ELF-1 (cell line): ENCODE results near the gene EPB41.
"Not testable (repeated sequence)": the region's sequence is repeated elsewhere in the genome, so short reads cannot be mapped to it uniquely, and the experiment has no call there.

Source experiments
- DNase-seq: peaks from one replicate; pipeline ENCODE4 v3.0.0-alpha.2; 2016; ENCODE audit warnings: low read depth, low spot score

EPB41 gene

DNA sequence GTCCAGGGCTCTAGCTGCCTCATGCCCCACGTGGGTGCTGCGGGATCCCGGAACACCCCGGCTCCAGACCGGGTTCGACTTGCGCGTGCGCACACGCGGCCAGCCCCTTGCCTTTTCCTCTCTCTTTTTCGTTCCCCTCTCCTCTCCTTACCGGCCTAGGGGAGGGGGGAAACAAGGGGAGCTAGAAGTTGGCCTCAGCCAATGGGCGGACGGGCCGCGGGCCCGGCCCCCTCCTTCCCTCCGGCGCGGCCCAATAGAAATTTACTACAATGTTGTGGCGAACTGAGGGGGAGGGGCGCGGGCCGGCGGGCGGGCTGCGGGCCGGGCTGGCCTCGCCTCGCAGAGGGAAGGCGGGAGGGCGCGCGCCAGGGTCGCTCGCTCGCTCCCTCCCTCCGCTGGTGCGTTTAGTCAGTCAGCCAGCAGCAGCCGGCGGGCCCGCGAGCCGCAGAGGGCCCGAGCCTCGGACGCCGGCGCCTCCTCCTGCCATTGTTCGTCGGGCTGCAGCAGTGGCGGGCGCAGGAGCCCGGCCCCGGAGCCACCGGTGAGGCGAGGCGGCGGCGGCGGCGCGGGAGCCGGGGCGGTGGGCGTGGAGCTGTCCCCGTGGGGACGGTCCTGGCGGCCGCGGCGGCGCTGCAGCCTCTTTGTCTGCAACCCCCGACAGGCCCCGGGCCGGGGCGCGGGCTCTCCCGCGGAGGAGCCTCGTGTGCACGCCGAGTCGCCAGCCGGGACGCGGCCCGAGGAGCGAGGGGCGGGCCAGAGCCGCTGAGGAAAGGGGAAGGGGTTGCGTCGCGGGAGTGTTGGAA lies at the start of gene EPB41:
EPB41 (plus strand) TSS at position 342 of the 803 bp plus-strand sequence. CDS start 72,869 bp downstream, outside the sequence.
- DNase-seq = peak; percentile 99

DNA sequence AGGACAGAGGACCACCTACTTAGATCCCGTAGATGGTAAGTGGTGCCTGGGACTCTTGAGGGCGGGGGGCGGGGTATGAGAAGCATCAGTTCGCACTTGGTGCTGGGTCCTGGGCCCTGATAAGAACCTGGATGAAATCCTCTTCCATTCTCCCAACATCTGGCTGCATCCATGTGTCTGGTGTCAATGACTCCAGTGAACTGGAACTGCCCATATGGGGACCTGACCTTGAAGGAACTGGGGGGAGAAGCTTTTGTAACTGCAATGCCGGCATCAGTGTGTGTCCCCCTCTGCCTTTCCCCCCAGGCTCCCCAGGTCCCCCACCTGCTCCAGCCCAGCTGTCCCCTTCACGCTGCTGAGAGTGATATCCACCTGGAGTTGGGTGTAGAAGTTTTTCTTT lies 49.7 kb upstream of the EPB41 start:
- no peak for DNase-seq

DNA sequence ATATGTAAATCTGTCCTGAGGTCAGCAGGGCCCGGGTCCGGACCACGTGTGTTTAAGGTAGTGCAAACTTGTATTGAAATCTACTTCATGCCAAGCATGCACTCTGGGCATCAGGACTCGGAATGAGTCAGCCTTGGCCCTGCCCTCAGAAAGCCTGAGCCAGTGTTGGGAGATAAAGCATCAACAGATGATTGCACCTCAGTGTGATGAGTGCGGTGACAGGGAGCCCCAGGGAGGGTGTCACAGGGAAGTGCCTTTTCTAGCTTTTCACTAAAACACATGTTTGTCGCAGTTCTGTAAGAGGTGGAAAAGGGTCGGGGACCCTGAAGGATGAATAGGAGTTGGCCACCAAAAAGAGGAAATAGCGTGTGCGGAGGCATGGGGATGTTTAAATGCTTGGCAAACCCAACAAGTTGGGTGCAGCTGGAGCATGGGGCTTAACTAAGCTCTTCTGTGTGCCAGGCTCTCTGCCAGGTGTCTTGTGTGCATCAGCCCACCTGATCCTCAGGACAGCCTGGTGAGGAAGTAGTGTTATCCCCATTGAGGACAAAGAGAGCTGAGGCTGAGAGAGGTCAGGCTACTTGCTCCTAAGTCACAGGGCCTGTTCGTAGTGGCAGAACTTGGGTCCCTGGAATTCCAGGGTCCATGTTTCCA lies 48.2 kb upstream of the EPB41 start:
- DNase-seq = no peak

DNA sequence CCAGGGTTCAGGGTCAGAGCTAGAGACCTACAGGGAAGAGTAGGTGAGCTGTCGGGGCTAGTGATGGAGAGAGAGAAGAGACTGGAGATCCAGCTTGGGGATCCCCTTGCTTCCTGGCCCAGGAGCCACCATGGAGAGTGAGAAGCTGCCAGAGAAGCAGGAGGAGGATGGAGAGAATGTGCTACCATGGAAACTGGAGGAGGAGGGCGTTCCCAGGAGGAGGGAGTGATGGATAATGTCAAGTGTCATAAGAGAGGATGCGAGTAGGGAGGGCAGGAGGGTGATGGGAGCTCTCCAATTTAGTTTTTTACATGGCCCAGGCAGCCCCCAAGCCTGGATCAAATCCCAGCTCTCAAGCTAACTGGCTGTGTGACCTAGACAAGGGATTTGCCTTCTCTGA lies 46.5 kb upstream of the EPB41 start:
- no peak for DNase-seq

DNA sequence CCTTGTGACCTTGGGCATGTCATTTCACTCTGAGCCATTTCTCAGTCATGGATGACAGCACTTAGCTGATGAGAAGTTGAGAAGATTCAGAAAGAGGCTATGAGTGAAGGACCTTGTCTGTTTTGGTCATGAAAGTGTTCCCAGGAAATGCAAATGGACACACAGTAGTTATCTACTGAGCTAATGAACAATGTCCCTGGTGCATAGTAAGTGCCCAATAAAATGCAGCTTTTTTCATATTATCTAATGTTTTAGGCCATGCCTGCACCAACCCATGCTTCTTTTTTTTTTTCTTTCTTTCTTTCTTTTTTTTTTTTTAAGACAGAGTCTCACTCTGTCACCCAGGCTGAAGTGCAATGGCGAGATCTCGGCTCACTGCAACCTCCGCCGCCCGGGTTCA lies 44.4 kb upstream of the EPB41 start:
- no peak for DNase-seq

DNA sequence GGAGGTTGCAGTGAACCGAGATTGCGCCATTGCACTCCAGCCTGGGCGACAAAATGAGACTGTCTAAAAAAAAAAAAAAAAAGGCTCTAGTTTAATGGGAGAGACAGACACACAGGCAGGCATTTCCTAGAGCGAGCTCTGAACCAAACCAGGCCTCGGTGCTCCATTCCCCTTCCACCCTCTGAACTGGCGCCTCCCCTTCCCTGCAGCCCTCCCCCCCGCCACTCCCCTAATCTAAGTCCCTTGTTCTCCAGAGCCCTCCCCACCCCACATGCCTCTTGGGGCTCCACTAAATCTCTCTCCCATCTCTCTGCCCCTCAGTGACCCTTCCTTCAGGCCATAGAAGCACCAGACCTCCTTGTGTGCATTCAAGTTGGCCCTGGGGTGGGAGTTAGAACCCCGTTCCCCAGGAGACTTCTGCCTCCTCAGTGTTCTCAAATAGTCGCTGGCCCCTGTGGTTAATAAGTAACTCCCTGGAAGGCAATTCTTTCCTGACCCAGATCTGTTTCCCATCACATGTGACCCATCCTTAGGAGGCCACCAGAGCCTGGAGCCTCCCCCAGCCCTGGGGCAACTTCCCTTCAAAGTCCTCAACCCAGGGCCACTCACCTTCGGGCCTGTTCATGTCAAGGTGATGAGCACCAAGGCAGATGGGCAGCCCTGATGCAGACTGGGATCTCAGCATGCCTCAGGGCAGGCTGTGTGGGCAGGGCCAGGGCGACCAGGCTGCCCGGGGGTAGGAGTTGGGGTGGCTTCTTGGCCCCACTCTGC lies 42.6 kb upstream of the EPB41 start:
- DNase-seq = peak; percentile 81

DNA sequence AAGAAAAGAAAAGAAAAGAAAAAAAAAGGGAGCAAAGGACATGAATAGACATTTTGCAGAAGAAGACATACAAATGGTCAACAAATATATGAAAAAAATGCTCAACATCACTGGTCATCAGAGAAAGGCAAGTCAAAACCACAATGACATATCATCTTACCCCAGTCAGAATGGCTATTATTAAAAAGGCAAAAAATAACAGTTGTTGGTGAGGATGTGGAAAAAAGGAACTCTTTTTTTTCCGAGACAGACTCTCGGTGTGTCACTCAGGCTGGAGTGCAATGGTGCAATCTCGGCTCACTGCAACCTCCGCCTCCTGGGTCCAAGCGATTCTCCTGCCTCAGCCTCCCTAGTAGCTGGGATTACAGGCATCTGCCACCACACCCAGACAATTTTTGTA lies 39.2 kb upstream of the EPB41 start:
- not testable (repeated sequence) for DNase-seq

DNA sequence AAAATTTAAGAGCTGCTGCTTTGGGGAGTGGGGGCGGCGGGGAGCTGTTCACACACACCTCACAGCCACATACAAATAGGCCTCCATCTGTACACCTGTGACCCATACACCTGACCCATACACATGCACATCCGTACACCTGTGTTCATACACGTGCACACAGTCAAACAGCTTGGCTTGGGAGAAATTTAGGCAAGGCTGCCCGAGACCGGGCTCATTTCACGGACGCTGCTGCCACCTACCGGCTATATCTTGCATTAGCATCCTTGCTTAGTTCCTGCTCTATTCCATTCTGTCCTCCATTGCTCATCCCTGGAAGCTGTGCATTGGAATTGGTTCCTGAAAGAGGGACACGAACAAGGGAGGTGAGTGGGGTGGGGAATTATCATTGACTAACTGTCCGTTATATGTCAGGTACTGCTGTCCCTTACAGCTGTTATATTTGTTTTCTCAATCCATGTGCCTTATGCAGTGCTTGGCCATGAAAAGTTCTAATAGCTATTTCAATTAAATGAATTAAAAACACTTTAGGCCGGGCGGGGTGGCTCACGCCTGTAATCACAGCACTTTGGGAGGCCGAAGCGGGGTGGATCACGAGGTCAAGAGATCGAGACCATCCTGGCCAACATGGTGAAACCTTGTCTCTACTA lies 37.1 kb upstream of the EPB41 start:
- DNase-seq = peak; percentile 87

DNA sequence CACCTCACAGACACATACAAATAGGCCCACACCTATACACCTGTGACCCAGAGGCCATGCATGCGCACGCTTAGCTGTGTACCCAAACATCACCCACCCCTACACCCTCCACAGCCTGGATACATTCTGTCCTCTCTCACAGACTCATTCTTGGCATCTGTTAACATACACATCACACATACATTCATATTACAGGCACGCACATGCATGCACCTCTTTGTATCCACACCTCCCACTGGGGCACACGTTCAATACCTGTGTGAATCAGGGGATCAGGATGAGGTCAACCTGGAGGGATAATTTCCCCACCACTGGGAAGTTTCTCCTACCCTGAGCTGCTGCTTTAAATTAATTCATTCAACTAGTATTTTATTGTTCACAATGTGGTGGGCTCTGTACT lies 35.6 kb upstream of the EPB41 start:
- DNase-seq = no peak

DNA sequence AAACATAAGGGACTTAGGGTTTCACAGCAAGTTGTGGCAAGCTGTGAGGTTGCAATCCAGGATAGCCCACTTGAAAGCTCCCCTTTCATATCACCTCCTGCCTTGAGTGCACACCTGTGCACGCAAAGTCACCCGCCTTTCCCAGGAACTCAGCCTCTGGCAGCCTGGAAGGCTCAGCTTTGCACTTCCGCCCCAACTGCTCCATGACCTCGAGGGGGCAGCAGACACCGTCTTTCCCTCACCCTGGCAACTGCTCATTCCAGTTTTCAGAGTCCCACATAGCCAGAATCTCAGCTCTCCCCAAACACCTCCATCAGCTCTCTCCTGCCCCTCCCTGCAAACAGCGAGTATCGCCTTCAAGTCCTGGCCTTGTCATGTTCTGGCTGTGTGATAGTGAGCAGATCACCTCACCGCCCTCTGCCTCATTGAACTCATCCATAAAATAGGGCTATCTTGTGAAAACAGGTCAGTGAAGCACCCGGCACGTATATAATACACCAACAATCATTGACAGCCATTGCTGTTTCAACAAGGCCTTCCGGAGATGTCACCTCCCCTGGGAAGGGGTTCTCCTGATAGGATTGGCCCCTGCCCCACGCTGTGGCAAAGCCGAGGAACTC lies 32.2 kb upstream of the EPB41 start:
- DNase-seq = peak; percentile 98

DNA sequence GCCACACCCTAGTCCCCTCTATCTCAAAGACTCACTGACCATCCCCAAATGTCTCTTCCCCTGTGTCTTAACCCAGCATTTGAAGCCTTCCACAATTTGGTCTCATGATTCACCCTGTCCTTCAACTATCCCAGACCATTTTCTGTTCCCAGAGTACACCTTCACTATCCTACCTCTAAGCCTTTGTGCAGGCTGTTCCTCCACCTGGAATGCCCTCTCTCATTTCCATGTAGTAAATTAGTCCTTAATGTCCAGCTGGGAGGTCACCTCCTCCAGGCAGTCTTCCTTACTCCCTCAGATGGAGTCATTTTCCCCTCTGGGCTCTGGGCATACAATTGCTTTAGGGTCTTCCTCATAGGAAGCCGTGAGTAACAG lies 31.1 kb upstream of the EPB41 start:
- DNase-seq = no peak

DNA sequence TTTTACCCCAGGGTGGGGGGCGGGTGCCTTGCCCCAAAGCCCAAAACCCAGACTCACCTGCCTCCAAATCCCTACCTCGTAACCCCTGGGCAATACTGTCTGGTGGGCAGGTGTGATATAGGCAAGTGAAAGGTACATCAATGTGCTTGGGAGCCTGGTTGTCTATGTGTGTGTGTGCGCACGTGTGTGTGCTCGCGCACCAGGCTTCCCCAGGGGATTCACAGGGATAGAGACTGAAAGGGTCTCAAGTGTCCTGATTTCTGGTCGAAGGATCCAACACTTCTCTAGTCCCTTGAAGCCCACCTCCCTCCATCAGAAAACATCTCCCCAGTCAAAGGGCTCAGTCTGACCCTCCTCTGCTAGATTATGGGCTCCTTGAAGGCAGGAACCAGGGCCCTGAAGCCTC lies 28.9 kb upstream of the EPB41 start:
- no peak for DNase-seq

DNA sequence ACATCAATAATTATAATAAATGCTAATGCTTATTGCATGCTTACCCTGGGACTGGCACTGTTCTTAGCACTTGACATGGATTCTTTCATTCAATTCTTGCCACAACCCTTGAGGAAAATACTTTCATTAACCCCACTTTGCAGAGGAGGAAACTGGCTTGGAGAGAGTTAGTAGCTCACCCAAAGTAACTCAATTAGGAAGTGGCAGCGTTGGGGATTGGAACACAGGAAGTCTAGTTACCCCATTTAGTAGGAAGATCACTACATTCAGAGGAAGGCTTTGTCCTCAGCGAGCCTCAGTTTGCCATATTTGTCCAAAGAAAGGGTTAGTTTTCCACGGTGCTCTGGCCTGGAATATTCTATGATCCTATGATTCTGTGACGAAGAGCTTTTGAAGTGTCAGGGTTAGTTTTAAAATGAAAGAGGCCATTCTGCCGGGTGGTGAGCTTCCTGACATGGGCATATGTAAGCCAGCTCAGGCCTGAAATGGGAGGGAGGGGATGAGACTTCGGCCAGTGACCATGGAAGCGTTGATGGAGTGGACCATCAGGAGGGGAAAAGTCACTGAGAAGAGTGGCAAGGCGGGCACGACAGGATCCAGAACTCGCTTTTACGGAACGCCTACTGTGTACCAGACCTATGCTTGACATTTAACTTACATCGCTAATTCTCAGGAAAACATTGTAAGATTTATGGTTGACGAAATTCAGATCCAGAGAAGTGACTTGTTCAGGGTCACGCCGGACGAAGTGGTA lies 28.2 kb upstream of the EPB41 start:
- DNase-seq = no peak

DNA sequence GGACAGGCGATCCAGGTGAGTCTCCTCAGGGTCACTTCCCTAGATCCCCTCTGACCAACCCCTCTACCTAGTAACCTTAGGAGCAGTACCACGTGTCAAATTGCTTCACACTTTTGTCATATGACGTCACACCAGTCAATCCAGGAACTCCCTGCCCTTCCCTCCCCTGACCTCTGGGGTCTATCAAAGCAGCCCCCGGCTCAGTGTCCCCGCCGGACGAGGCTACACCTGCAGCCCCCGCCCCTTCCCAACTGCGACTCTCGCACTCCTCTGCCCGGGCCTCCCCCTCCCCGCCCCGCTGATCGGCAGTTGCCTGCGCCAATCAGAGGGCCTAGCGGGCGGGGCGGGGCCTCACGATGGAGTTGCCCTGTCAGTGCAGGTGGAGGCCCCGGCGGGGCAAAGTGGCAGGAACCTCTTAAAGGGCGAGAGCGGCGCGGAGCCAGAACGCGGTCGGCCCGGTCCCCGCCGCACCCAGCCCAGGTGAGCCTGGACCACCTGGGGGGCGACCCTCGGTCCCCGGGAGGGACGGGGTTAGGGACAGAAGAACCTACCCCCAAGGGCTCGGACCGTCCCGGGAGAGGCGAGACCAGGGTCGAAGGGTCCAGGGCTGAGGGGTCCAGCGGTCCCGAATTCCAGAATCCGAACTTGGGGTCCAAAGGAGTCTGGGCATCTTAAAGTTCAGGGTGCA lies 27.5 kb upstream of the EPB41 start:
- peak; percentile 93 for DNase-seq

DNA sequence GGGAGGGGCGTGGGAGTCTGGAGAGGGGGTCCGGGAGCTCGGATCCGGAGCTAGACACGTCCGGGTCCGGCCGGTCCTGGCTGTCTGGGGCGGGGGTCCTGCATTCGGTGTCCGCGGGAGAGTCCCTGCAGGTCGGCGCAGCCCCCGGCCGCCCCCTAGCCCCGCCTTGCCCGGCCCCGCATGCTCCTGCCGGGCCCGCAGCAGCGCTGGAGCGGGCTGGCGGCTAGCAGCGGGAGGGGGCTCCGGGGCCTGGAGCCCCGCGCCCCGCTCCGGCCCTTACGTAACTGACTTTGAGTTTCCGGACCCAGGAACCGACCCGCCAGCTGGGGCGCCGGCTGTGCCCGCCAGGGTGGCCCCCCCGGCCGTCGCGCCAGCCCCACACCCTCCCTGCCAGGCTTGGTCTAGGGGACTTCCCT lies 26.9 kb upstream of the EPB41 start:
- DNase-seq = no peak

DNA sequence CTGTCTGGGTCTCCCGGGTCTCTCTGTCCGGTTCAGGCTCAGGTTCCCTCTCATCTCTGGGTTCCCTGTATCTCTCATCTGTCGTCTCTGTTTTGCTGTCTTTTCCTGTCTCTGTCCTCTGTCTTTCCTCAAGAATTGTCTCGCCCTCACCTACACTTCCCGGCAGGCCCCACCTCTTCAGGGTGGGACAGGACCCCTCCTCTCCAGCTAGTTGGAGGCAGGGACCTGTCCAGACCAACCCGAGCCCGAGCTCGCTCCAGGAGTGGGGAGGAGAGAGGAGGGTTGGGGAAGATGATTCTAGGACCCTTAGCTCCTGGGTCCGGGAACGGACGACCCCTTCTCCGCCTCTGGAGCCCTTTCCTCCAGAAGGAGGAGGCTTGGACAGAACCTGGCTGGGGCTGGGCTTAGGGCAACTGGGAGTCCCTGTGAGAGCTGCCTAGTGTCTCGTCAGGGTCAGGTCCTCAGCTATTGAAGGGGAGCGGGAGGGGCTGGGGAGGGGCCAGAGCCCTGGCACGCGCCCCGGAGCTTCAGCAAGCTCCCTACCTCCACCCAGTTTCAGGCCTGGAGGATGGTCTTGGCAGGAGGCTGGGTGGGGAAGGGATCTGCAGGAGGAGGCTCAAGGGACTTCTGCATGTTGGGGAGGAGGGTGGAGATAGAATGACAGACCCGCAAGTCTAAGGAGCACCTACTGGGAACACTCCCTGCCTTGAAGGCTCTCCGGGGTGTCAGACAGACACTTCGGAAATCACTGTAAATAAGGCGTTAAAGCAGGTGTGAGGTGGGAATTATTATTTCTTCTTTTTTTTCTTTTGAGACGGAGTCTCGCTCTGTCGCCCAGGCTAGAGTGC lies 26.3 kb upstream of the EPB41 start:
- peak; percentile 80 for DNase-seq

DNA sequence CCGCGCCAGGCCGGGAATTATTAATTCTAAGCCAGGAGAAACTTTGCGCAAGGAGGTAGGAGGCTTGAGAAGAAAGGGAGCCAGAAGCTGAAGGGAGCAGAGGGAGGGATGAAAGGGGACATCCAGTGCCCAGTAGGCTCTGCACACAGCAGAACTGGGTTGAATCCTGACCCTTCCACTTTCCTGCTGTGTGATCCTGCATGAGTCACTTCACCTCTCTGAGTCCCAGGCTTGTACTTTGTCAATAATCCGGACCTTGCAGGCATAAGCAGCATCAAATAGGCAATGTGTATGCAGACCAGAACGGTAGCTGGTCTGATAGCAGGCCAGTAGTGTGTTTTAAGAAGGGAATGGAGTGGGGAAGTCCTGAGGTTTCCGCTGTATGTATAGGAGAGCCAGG lies 25.5 kb upstream of the EPB41 start:
- DNase-seq = no peak

DNA sequence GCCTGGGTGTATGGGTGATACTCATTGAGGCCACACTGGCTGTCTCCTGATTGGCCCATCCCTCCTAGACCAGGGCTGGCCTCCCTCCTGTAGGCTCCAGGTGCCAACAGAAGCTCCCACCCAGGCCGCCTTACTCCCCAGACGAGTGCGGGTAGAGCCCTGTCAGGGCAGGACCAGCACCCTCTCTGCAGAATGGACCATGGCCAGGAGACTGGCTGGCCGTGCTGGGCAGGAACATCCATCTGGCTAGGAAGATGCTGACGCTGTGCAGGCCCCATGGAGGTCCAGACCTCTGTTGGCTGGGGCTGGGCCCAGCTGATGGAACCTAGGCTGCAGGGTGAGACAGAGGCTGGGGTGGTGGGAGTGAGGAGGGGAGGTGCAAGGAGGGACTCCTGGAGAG lies 25.0 kb upstream of the EPB41 start:
- no peak for DNase-seq

DNA sequence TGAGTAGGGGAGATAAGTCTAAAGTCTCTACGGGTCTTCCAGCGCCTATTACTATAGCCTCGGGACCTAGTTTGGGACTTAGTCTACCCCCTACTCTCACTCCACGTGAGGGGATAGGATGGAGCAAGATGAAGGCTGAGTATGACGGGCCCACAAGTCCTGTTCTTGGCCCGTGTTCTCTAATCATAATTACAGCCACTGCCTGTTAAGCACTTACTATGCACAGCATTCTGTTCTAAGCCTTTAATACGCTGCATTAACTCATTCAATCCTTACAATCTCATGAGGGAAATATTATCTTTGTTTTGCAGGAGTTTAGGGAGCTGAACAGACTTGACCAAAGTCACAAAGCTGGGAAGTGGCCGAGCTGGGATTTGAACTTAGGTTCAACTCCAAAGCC lies 23.9 kb upstream of the EPB41 start:
- DNase-seq = no peak
